Measurements from ENCODE around the gene TMEM256.

The TMEM256 gene

GRCh38 chr17:7429722-7430121, 25.8 kb upstream of the TMEM256 start:
- DNase-seq: no peak
- no peak for ATAC-seq

DNA sequence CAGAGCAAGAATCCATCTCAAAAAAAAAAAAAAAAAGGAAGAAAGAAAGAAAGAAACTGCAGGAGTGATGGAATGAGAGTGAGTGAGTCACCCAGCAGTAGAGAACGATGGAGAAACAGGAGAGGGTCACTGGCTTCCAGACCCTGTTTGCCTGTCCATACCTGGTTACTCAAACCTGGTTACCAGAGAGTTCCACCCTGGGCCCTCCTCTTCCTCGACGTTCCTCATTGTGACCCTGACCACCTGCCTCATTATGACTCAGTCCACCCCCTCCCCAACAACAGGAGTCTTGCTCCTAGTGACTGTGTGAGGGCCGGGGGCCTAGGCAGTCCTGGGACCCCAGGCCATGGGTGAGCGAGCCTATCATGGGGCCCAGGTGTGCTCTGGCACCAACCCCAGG, 24.7 kb upstream of the TMEM256 start, which contains the start of gene SPEM3:
Gene SPEM3, plus strand, starts transcription at position 301 of the 400 bp plus-strand sequence. Its CDS starts 46 bp downstream, at position 347.
- DNase-seq (no peak), ATAC-seq (no peak)

DNA sequence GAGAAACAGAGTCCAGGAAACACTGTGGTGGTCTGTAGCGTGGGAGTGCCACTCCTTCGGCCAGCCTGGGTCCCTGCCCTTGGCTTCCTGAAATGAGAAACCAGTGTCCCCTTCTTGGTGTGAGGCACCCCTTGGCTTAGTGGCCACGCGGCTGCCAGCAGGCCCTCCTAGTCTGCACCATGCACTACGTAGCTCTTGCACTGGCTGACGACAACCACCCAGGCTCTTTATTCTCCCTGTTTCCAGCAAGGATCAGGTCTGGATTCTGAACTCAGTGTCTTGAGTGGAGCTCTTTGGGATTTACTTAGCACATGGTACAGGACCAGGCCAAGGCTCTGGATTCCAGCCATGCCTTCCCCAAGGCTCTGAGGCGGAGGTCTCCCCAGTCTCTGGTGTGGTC, 23.7 kb upstream of the TMEM256 start:
- no peak for DNase-seq
- ATAC-seq: no peak

DNA sequence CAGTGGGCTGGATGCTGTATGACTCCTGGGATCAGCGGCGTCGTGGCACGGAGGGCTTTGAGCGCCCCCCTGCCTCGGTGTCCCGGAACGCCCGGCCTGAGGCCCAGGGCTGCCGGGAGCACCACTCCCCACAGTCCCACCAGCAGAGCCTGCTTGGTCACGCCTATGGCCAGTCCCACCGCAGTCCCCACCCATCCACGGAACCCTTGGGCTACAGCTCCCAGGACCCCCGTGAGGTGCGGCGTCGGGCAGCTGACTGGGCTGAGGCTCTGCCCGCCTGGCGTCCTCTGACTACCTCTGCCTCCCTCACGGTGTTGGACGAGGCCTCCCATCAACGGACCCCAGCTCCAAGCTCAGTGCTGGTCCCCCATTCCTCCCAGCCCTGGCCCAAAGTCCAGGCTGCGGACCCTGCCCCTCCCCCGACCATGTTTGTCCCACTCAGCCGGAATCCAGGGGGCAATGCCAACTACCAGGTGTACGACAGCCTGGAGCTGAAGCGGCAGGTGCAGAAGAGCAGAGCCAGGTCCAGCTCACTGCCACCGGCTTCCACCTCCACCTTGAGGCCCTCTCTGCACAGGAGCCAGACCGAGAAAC, 23.1 kb upstream of the TMEM256 start:
- no peak for DNase-seq
- no peak for ATAC-seq

DNA sequence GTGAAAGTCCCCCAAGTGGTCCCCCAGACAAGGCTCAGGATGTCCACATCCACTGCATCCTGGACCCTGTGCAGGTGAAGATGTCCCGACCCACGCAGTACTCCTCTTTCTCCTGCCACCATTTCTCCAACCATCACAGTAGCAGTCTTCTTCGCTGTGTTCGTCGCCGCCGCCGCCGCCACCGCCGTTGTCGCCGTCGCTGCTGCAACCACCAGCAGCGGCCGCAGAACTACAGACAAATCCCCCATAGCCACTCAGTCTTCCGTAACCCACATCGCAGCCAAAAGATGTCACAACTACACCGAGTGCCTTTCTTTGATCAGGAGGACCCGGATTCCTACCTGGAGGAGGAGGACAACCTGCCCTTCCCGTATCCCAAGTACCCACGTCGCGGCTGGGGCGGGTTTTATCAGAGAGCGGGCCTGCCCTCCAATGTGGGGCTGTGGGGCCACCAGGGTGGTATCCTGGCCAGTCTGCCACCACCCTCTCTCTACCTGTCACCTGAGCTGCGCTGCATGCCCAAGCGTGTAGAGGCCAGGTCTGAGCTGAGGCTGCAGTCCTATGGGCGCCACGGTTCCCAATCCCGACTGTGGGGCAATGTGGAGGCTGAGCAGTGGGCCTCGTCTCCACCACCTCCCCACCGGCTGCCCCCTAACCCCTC, 22.4 kb upstream of the TMEM256 start:
- no peak for DNase-seq
- ATAC-seq: no peak

GRCh38 chr17:7425756-7426155, 21.9 kb upstream of the TMEM256 start:
- ATAC-seq (no peak), DNase-seq (no peak)

DNA sequence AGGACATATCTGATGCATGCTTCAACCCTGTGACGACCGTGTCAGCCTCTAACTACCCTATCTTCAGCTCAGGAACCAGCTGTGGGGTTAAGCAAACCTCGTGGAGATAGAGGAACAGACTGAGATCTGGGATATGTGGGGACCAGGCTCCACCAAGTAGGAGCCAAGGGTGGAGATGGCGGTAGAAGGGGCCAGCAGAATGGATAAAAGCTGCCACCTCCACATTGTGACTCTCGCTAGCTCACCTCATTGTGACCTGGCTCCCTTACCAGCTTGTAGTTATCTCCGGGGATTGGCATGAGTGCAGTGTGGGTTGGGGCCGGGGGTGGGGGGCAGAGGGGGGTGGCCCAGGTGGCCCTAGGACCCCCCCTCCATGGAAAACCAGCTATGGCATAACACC, 21.4 kb upstream of the TMEM256 start, which contains the start of gene SPEM2:
Gene SPEM2, plus strand, starts transcription at position 301 of the 400 bp plus-strand sequence. Its CDS starts 73 bp downstream, at position 374.
- ATAC-seq (no peak), DNase-seq (no peak)

DNA sequence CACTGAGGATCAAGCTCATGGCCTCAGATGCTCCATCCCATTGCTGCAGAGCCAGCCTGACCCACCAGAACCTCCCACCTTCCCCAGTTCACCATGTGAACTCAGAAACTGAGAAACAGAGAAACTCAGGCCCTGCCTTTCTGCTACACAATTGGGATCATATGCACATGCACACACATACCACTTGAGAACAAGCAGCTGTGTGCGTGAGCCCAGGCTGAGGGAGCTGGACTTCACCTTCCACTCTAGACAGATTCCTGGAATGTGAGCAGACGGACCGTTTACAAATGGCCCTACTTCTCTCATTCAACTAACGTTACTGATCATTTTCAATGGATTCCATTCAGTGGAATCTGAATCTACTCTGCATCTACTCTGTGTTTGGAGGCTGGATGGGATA, 19.8 kb upstream of the TMEM256 start:
- ATAC-seq (no peak), DNase-seq (no peak)

GRCh38 chr17:7421186-7421585, 17.3 kb upstream of the TMEM256 start:
- ATAC-seq: no peak
- no peak for DNase-seq

- ATAC-seq (no peak), DNase-seq (no peak)
These were observed 16.1 kb upstream of the TMEM256 start, which contains the start of gene SPEM1 for GRCh38 chr17:7419819-7420610. Gene SPEM1 (plus strand): TSS chr17:7420324. CDS start chr17:7420385, 61 bp downstream.

GRCh38 chr17:7418472-7419152, 14.7 kb upstream of the TMEM256 start:
- no peak for ATAC-seq
- DNase-seq: no peak

GRCh38 chr17:7417056-7417655, 13.3 kb upstream of the TMEM256 start:
- DNase-seq: no peak
- no peak for ATAC-seq

DNA sequence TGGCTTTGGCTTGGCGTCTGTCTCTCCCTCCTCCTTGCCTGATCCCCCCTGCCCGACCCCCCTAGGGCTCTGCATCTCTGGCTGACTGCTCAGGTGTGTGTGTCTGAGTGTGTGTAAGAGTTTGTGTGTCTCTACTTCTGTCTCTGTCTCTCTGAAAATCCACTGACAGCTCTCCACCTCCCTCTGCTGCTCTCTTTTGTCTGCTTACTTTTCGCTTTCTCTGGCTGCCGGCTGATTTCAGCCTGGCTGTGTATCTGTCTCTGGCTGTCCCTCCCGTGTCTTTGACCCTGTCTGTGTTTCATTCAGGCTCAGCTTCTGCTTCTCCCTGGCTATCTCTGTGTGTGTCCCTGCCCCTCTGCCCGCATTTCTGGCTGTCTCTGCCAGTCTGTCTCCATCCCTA, 12.4 kb upstream of the TMEM256 start:
- DNase-seq: no peak
- no peak for ATAC-seq

DNA sequence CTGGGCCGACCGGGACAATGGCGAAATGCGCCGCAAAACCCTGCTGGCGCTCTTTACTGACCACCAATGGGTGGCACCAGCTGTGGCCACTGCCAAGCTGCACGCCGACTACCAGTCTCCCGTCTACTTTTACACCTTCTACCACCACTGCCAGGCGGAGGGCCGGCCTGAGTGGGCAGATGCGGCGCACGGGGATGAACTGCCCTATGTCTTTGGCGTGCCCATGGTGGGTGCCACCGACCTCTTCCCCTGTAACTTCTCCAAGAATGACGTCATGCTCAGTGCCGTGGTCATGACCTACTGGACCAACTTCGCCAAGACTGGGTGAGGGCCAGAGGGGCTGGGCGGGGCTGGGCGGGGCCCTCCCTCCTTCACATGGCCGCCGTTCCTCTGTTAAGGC, 11.9 kb upstream of the TMEM256 start:
- ATAC-seq: no peak
- no peak for DNase-seq

- DNase-seq: no peak
- ATAC-seq: no peak
These were observed 10.9 kb upstream of the TMEM256 start for GRCh38 chr17:7414837-7415236.

- no peak for ATAC-seq
- DNase-seq: no peak
These were observed 9.6 kb upstream of the TMEM256 start for GRCh38 chr17:7413346-7413985.

DNA sequence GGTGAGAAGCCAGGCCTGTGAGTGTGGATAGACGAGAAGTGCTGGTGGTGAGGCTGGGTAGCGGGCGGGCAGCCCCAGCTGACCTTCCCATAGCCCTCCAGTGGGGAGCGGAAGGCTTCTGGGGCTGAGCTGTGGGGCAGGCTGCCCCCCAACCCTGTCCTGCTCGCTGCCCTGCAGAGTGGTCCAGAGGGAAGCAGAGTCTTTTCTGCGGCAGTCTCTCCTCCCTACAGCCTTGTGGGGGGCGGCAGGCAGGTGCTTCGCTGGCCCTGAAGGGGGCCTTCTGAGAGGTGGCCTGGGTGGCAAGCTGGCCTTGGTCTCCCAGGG, 7.5 kb upstream of the TMEM256 start:
- ATAC-seq: no peak

GRCh38 chr17:7410634-7411426, 6.9 kb upstream of the TMEM256 start:
- ATAC-seq (no peak), DNase-seq (no peak)

More for the DNA sequence above, 7.5 kb upstream of the TMEM256 start:
- DNase-seq: no peak

- DNase-seq (no peak), ATAC-seq (no peak)
These were observed 5.8 kb upstream of the TMEM256 start for GRCh38 chr17:7409716-7410115.

GRCh38 chr17:7408863-7409262, 5.0 kb upstream of the TMEM256 start:
- ATAC-seq: no peak
- no peak for DNase-seq

- ATAC-seq: no peak
- peak; percentile 44 for DNase-seq
These were observed 4.4 kb upstream of the TMEM256 start for GRCh38 chr17:7408252-7408727.
